HG03460 (cell line): ENCODE results near the gene PSMC5.
"Not testable (repeated sequence)": the region's sequence is repeated elsewhere in the genome, so short reads cannot be mapped to it uniquely, and the experiment has no call there.

Experiments used
- ATAC-seq: cut with Tn5 transposase; IDR thresholded peaks from one replicate; pipeline ENCODE4 v1.9.1; 2021; ENCODE audit not compliant: unreplicated experiment

PSMC5 gene

GRCh38 chr17:63827002-63827800 is at the start of gene PSMC5, which contains the start of gene FTSJ3:
TSS of gene PSMC5 (plus strand) at chr17:63827431. CDS start at chr17:63827491, 60 bp downstream.
TSS of gene FTSJ3 (minus strand) at chr17:63827663. CDS start at chr17:63826902, 761 bp downstream.
- ATAC-seq = peak; percentile 90

DNA sequence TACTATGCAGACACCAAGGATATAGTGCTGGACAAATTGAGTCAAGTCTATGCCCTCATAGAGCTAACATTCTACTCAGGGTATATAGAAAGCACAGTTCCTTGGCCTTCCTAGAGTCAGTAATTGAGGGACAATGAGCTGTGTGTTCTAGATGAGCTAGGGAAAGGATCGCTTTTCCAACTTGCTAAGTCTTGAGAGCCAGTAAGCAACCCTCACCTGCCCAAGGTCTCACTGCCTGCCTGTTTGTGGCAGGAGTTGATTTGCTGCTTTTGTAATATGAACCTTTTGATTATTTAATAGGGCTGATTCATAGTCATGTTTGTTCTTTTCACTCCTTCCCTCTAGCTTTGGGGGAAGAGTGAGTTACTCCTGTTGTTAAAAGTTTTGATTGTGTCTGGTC is 46.7 kb upstream of the PSMC5 start:
- ATAC-seq = no peak

GRCh38 chr17:63780928-63781327 is 46.3 kb upstream of the PSMC5 start:
- ATAC-seq = no peak

GRCh38 chr17:63783522-63783921 is 43.7 kb upstream of the PSMC5 start:
- no peak for ATAC-seq

DNA sequence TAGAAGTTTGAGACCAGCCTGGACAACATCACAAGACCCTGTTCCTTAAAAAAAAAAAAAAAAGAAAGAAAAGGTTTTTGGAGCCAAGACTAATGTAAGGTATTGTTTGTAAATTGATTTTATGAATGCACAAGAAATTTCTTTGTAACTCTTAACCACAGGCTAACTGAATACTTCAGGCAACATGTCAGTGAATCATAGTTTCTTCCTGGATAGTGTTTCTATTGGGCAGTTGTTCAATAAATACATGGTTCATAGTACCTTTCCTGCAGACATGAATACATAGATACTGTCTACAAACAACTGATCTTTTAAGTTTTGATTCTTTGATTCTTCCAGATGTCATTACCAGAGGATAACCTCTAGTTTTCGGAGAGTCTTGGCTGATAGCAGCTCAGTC is 41.7 kb upstream of the PSMC5 start:
- no peak for ATAC-seq

DNA sequence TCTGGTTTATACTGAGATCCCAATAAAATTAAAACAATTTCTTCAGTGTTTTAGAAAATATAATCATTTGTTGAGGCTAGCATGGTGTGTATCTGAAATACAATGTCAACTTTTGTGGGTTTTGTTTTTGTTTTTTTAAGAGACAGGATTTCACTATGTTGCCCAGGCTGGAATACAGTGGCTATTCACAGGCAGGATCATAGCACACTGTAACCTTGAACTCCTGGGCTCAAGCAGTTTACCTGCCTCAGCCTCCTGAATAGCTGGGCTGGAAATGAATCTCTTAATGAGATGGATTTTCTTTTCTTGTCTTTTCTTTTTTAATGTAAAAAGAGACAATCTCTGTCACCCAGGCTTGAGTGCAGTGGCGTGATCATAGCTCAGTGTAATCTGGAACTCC is 41.1 kb upstream of the PSMC5 start:
- no peak for ATAC-seq

DNA sequence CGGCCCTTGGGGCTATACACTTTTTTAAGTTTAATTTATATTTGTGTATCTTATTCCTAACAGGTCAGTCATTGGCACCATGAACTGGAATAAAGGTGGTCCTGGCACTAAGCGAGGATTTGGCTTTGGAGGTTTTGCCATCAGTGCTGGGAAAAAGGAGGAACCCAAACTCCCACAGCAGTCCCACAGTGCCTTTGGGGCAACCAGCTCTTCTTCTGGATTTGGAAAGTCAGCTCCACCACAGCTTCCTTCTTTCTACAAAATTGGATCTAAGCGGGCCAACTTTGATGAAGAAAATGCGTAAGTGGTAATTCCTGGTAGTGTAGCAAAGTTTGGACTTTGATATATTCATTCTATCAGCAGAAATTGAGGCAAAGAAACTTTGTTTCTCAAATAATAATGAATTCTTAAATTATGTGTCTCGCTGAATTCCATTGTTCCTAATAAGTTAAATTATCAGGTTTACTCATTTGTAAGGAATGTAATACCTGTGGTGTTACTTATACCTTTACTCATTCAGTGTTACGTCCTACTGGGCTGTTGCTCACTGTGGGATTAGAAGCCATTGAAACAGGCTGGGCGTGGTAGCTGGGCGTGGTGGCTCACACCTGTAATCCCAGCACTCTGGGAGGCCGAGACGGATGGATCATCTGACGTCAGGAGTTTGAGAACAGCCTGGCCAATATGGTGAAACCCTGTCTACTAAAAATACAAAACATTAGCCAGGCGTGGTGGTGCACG is 40.1 kb upstream of the PSMC5 start:
- ATAC-seq = no peak

DNA sequence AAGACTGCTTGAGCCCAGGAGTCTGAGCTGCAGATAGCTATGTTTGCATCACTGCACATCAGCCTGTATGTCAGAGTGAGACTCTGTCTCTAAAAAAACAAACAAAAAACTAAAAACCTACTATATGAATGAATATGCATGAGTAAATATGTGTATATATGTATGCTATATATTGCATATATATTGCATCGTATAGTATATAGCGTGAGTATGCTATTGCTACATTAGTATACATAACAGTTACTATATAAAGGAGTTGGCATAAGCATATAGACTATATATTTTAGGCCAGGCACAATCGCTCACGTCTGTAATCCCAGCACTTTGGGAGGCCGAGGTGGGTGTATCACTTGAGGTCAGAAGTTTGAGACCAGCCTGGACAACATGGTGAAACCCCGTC is 37.2 kb upstream of the PSMC5 start:
- ATAC-seq = no peak

GRCh38 chr17:63792055-63792729 is 35.0 kb upstream of the PSMC5 start:
- no peak for ATAC-seq

DNA sequence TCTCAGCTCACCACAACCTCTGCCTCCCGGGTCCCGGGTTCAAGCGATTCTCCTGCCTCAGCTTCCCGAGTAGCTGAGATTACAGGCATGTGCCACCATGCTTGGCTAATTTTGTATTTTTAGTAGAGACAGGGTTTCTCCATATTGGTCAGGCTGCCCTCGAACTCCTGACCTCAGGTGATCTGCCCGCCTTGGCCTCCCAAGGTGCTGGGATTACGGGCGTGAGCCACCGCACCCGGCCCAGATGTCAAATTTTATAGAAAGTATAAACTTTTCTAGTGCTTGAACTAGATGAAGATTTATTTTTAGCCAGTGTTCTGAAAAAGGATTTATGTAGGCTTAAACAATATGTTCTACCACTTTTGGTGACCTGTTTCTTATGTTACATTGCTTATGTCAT is 30.9 kb upstream of the PSMC5 start:
- not testable (repeated sequence) for ATAC-seq

DNA sequence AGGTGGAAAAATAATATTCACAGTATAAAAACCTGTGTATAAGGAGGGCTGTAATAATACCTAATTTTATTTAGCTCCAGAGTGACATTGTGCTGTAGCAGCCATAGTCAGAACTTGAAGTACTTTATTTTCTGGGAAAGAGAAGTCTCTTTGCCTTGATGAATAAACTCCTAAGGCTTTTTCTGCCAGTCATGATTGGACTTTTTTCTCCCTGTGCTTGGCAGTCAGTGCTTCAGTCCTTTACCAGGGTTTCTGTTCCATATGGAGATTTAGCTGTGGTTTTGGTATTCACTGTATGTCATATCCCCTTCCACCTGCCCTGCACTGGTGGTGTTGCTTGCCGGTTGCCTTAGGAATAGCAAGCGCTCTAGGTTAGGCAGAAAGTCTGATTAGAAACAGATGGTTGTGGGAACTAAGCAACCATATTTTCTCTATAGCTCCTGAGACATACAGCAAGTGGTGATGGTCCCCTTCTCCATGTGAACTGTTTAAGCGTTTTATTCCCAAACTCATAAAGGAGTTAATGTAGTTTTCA is 28.6 kb upstream of the PSMC5 start:
- ATAC-seq = no peak

GRCh38 chr17:63800783-63801182 is 26.4 kb upstream of the PSMC5 start:
- no peak for ATAC-seq

DNA sequence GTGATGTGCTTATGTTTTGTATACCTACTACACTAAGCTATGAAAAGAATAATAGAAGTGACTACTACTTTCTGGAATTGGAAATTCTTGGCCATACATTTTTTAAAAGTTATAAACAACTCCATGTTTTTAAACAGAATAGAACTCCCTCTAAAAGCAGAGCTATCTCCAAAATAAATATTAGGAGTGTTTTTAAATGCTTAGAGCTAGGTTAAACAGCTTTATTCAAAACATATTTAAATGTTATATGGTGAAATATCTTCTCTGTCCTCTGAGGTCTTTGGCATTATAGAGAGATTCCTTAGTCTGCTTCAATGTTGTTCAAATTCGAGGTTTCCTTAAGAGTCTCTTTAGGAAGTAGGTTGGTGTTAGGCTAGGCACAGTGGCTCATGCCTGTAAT is 22.9 kb upstream of the PSMC5 start:
- ATAC-seq = no peak

DNA sequence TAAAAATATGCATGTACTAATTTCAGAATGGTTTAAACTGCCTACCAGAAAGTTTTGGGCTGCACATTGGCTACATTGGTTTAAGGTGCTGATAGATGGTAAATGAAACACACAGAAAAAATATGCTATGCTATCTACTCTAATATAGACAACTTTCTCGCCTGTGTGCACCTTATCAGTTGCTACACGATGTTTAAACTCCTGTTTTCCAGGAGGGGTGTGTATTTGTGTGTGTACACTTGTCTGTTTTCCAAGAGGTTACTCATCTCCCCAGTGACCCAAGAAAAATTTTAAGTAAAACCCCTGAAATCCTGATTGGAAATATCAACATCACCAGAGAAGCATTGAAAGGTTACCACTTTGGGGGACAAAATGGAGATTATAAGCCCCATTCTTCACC is 21.6 kb upstream of the PSMC5 start:
- no peak for ATAC-seq

DNA sequence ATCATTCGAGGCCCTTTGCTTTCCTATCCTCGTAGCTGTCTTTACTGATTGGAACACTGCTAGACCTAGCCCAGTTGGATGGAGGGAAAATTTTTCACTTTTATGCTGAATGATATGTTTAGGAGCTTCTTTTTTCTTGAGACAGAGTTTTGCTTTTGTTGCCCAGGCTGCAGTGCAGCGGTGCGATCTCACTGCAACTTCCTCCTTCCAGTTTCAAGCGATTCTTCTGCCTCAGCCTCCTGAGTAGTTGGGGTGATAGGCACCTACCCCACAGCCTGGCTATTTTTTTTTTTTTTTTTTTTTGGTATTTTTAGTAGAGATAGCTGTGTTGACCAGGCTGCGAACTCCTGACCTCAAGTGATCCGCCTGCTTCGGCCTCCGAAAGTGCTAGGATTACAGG is 17.3 kb upstream of the PSMC5 start:
- no peak for ATAC-seq

- ATAC-seq = no peak
Observed at GRCh38 chr17:63816123-63816522, 11.1 kb upstream of the PSMC5 start.

DNA sequence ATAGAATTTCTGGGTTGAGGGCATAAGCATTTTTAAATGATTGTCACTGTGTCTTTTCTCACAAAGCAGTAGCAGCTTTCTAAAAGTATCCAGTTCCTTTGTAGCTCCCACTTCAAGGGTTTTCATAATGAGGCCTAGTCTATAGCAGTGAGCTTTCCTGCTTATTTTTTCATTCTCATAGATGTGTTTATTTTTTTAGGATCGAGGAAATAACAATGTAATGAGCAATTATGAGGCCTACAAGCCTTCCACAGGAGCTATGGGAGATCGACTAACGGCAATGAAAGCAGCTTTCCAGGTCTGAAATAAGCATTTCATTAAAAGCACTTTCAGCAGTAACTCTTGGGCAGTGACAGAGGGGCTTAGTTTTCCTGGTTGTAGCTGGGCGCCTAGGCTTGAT is 10.6 kb upstream of the PSMC5 start:
- ATAC-seq = no peak

DNA sequence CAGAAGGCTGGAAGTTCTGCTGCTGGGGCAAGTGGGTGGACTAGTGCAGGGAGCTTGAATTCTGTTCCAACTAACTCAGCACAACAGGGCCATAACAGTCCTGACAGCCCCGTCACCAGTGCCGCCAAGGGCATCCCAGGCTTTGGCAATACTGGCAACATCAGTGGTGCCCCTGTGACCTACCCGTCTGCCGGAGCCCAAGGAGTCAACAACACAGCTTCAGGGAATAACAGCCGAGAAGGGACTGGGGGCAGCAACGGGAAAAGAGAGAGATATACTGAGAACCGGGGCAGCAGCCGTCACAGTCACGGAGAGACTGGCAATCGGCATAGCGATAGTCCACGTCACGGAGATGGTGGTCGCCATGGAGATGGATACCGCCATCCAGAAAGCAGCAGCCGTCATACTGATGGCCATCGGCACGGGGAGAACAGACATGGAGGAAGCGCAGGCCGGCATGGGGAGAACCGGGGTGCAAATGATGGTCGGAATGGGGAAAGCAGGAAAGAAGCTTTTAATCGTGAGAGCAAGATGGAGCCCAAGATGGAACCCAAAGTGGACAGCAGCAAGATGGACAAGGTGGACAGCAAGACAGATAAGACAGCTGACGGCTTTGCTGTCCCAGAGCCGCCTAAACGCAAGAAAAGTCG is 9.4 kb upstream of the PSMC5 start:
- ATAC-seq = no peak

GRCh38 chr17:63819131-63819530 is 8.1 kb upstream of the PSMC5 start:
- ATAC-seq = no peak

- ATAC-seq = no peak
Observed at GRCh38 chr17:63819585-63820537, 7.4 kb upstream of the PSMC5 start.
